HCT116 (cell line): ENCODE measurements around the gene BST1. TPM values are rescaled to one million over a fixed set of nuclear protein-coding genes. Genes with fewer than 3 reads are reported as not detected.

Experiments used
- ATAC-seq: fragments of 200-7000 bp; cut with Tn5 transposase; 2 replicates; pipeline ENCODE4 v1.9.1; 2020; ENCODE audit warnings: mild to moderate bottlenecking, moderate library complexity
- BruUV-seq: library from RNA; stranded (reverse); fragments of 400-500 nt; replicated peaks from 2 replicates; lab custom pipeline; 2021; lab: Mats Ljungman, UMichigan
- CTCF ChIA-PET: fragments of 300-600 bp; sonication (Branson Sonifier 250); formaldehyde crosslinking; loops from one replicate; lab custom pipeline; 2021; ENCODE audit warnings: antibody characterized with exemption; lab: Charles Lee
- POLR2A ChIA-PET: fragments of 300-600, 350-600 bp; sonication (Branson Sonifier 250); formaldehyde crosslinking; loops from one replicate; lab custom pipeline; 2021; ENCODE audit warnings: antibody characterized with exemption; lab: Charles Lee
- RAD21 ChIA-PET, 2 experiments: fragments of 300-600 bp; sonication (Branson Sonifier 250); formaldehyde crosslinking; loops; one replicate each; lab custom pipeline; 2023; ENCODE audit warnings: low total read pairs in 2 of 2; ENCODE audit not compliant: uncharacterized antibody in 2 of 2, unreplicated experiment in 2 of 2, low non-redundant PET in 1 of 2; lab: Charles Lee
- DNase-seq: peaks from one replicate; pipeline ENCODE4 v3.0.0-alpha.2; 2010; ENCODE audit warnings: low read depth, low spot score
- H2AFZ ChIP-seq: fragments of 200-600 bp; shearing (Covaris generic), sonication (generic); 2 replicates; pipeline ENCODE4 v1.6.1; 2017; ENCODE audit warnings: low read depth, mixed run types, mixed read lengths, antibody characterized with exemption, low read length; ENCODE audit not compliant: poor library complexity, severe bottlenecking
- H3K27ac ChIP-seq: 2 replicates; pipeline ENCODE4 v1.5.1; 2012; ENCODE audit warnings: low read depth, low read length
- H3K27me3 ChIP-seq: fragments of 200-600 bp; sonication (generic); 2 replicates; pipeline ENCODE4 v1.6.1; 2016; ENCODE audit warnings: mixed run types, low read length, mixed read lengths; ENCODE audit not compliant: insufficient read depth
- H3K36me3 ChIP-seq, 2 experiments: fragments of 200-500 bp in 1 of 2; fragments of 200-600 bp in 1 of 2; sonication (Bioruptor generic) in 1 of 2; sonication (generic) in 1 of 2; 2 replicates each; pipeline versions ENCODE4 v1.5.1 to v1.6.1; 2014 to 2016; ENCODE audit warnings: low read length in 2 of 2, inconsistent platforms in 1 of 2, mixed read lengths in 1 of 2, mixed run types in 1 of 2; ENCODE audit not compliant: insufficient read depth in 2 of 2, control insufficient read depth in 1 of 2
- H3K4me1 ChIP-seq, 2 experiments: fragments of 200-600 bp in 1 of 2; sonication (generic) in 1 of 2; 2 replicates each; pipeline versions ENCODE4 v1.5.1 to v1.6.1; 2012 to 2017; ENCODE audit warnings: low read length in 2 of 2, inconsistent platforms in 1 of 2, mild to moderate bottlenecking in 1 of 2, mixed read lengths in 1 of 2, mixed run types in 1 of 2, moderate library complexity in 1 of 2; ENCODE audit not compliant: insufficient read depth in 2 of 2, control insufficient read depth in 1 of 2
- H3K4me2 ChIP-seq: fragments of 200-600 bp; sonication (generic); 2 replicates; pipeline ENCODE4 v1.6.1; 2017; ENCODE audit warnings: mixed run types, low read length, mixed read lengths
- H3K4me3 ChIP-seq, 2 experiments: fragments of 200-600 bp in 1 of 2; sonication (generic) in 1 of 2; replicated peaks in 1 of 2; 2 replicates each; pipeline ENCODE4 v1.5.1; 2011 to 2016; ENCODE audit warnings: low read length in 2 of 2, control low read depth in 1 of 2, low read depth in 1 of 2, mild to moderate bottlenecking in 1 of 2, mixed read lengths in 1 of 2, mixed run types in 1 of 2
- H3K79me2 ChIP-seq: fragments of 200-600 bp; sonication (generic); 2 replicates; pipeline ENCODE4 v1.6.1; 2017; ENCODE audit warnings: mild to moderate bottlenecking, mixed run types, low read length, moderate library complexity, mixed read lengths; ENCODE audit not compliant: insufficient read depth
- H3K9ac ChIP-seq: fragments of 200-600 bp; sonication (generic); 2 replicates; pipeline ENCODE4 v1.6.1; 2016; ENCODE audit warnings: low read length, mixed read lengths
- H3K9me2 ChIP-seq: fragments of 200-600 bp; sonication (generic), shearing (Covaris generic); 2 replicates; pipeline ENCODE4 v1.6.1; 2017; ENCODE audit warnings: mixed run types, mild to moderate bottlenecking, moderate library complexity; ENCODE audit not compliant: insufficient read depth
- H3K9me3 ChIP-seq, 2 experiments: fragments of 200-500 bp in 1 of 2; fragments of 200-600 bp in 1 of 2; sonication (Bioruptor generic) in 1 of 2; sonication (generic) in 1 of 2; 2 replicates each; pipeline ENCODE4 v1.6.1; 2014 to 2017; ENCODE audit warnings: low read length in 2 of 2, mixed read lengths in 2 of 2, inconsistent platforms in 1 of 2, low read depth in 1 of 2, mild to moderate bottlenecking in 1 of 2, mixed run types in 1 of 2, moderate library complexity in 1 of 2; ENCODE audit not compliant: control insufficient read depth in 1 of 2, insufficient read depth in 1 of 2
- H4K20me1 ChIP-seq: fragments of 200-600 bp; sonication (generic), shearing (Covaris generic); 2 replicates; pipeline ENCODE4 v1.6.1; 2017; ENCODE audit warnings: mixed run types, mild to moderate bottlenecking, moderate library complexity; ENCODE audit not compliant: insufficient read depth
- ATF3 ChIP-seq: IDR thresholded peaks from 2 replicates; pipeline ENCODE4 v1.6.1; 2012
- EGR1 ChIP-seq: IDR thresholded peaks from 2 replicates; pipeline ENCODE4 v1.6.1; 2012; ENCODE audit warnings: low read depth
- ELF1 ChIP-seq: IDR thresholded peaks from 2 replicates; pipeline ENCODE4 v1.6.1; 2012; ENCODE audit warnings: low read depth, borderline replicate concordance
- EZH2 ChIP-seq: fragments of 200-600 bp; sonication (generic); IDR thresholded peaks from 2 replicates; pipeline ENCODE4 v1.6.1; 2017; ENCODE audit warnings: antibody characterized with exemption, mixed run types
- EZH2phosphoT487 ChIP-seq: fragments of 200-600 bp; IDR thresholded peaks from 2 replicates; pipeline ENCODE4 v1.6.1; 2018; ENCODE audit warnings: antibody characterized with exemption, borderline replicate concordance
- FOSL1 ChIP-seq: IDR thresholded peaks from 2 replicates; pipeline ENCODE4 v1.6.1; 2012; ENCODE audit warnings: low read depth
- JUND ChIP-seq: IDR thresholded peaks from 2 replicates; pipeline ENCODE4 v1.6.1; 2012
- MAX ChIP-seq: IDR thresholded peaks from 2 replicates; pipeline ENCODE4 v1.6.1; 2012
- POLR2AphosphoS5 ChIP-seq: IDR thresholded peaks from 2 replicates; pipeline ENCODE4 v1.6.1; 2011; ENCODE audit warnings: mild to moderate bottlenecking, low read depth, low read length, moderate library complexity
- RAD21 ChIP-seq: IDR thresholded peaks from 2 replicates; pipeline ENCODE4 v1.6.1; 2012; ENCODE audit warnings: low read depth, mild to moderate bottlenecking
- REST ChIP-seq: IDR thresholded peaks from 2 replicates; pipeline ENCODE4 v1.6.1; 2012; ENCODE audit warnings: low read depth
- SIN3A ChIP-seq: IDR thresholded peaks from 2 replicates; pipeline ENCODE4 v1.6.1; 2012; ENCODE audit warnings: low read depth
- SP1 ChIP-seq: IDR thresholded peaks from 2 replicates; pipeline ENCODE4 v1.6.1; 2012; ENCODE audit warnings: low read depth
- SRF ChIP-seq: IDR thresholded peaks from 2 replicates; pipeline ENCODE4 v1.6.1; 2012; ENCODE audit warnings: low read depth
- TCF7L2 ChIP-seq: IDR thresholded peaks from 2 replicates; pipeline ENCODE4 v1.7.0; 2011; ENCODE audit warnings: borderline replicate concordance, inconsistent platforms; ENCODE audit not compliant: insufficient read depth, insufficient read length; ENCODE audit errors: extremely low read depth
- YY1 ChIP-seq: IDR thresholded peaks from 2 replicates; pipeline ENCODE4 v1.6.1; 2011; ENCODE audit warnings: low read length, low read depth, moderate library complexity, mild to moderate bottlenecking; ENCODE audit not compliant: insufficient replicate concordance; ENCODE audit errors: extremely low read depth
- ZBTB33 ChIP-seq: IDR thresholded peaks from 2 replicates; pipeline ENCODE4 v1.6.1; 2011; ENCODE audit warnings: mild to moderate bottlenecking, low read length, moderate library complexity; ENCODE audit not compliant: insufficient replicate concordance; ENCODE audit errors: extremely low read depth
- ZFX ChIP-seq: fragments of 450-650 bp; IDR thresholded peaks from 2 replicates; pipeline ENCODE4 v1.6.1; 2017
- ZNF274 ChIP-seq: fragments of 200-500 bp; sonication (Bioruptor generic); IDR thresholded peaks from 2 replicates; pipeline ENCODE4 v1.6.1; 2014; ENCODE audit warnings: mild to moderate bottlenecking, low read depth, low read length, inconsistent platforms
- intact Hi-C: fragments of 100-400 bp; cut with micrococcal nuclease; formaldehyde crosslinking; loops from 2 replicates; pipeline ENCODE4 v1.10.0; 2022
- total RNA-seq: library from RNA; stranded (reverse); gene quantifications from one replicate; pipeline ENCODE4 v1.2.1, GENCODE V29; 2021; ENCODE audit not compliant: unreplicated experiment

BST1 gene
- total RNA-seq, 1 experiment from 2014 or later, result 0.44 TPM

GRCh38 chr4:15735536-15735935, 32.7 kb downstream of the BST1 start:
- intact Hi-C loops, result no loop called here
- POLR2A ChIA-PET, result no interaction called here
- no peaks in the 10 kb centered on the region for H3K9me2 ChIP-seq
- DNase-seq, result no peak
- H3K36me3 ChIP-seq, result no peaks in the 10 kb centered on the region
- no peak for TF ChIP-seq SIN3A
- TF ChIP-seq EGR1, result no peak
- TF ChIP-seq ELF1, result no peak
- TF ChIP-seq ZNF274, result no peak
- no peak for TF ChIP-seq EZH2
- TF ChIP-seq FOSL1, result no peak
- TF ChIP-seq MAX, result no peak
- TF ChIP-seq POLR2AphosphoS5, result no peak
- TF ChIP-seq REST, result no peak
- no peak for TF ChIP-seq EZH2phosphoT487
- no peak for TF ChIP-seq ZBTB33
- no peak for TF ChIP-seq SRF
- TF ChIP-seq ATF3, result no peak
- TF ChIP-seq YY1, result no peak
- no peak for TF ChIP-seq JUND
- no peak for TF ChIP-seq TCF7L2
- no peak for TF ChIP-seq RAD21
- TF ChIP-seq SP1, result no peak
- TF ChIP-seq ZFX, result no peak
- no TSS peak for BruUV-seq
- H3K27me3 ChIP-seq, result no peaks in the 10 kb centered on the region
- H2AFZ ChIP-seq, result no peak overlapping the region
- RAD21 ChIA-PET, result no interaction called here
- H3K4me3 ChIP-seq, result no peak overlapping the region
- no peaks in the 10 kb centered on the region for H3K9me3 ChIP-seq
- H3K79me2 ChIP-seq, result no peaks in the 10 kb centered on the region
- H3K4me2 ChIP-seq, result no peak overlapping the region
- H3K4me1 ChIP-seq, result no peaks in the 10 kb centered on the region
- CTCF ChIA-PET, result no interaction called here
- H3K27ac ChIP-seq, result no peak overlapping the region
- H4K20me1 ChIP-seq, result no peaks in the 10 kb centered on the region
- ATAC-seq, result no peak
- no peak overlapping the region for H3K9ac ChIP-seq
